Bone marrow (tissue), 2 donors: ENCODE data around the gene ERCC1.

ENCODE experiments used
- DNase-seq, 2 donors: peaks; one replicate each; lab custom pipeline; 2025; lab: John Stamatoyannopoulos, UW

ERCC1 gene

GRCh38 chr19:45405435-45406225, 18.1 kb downstream of the ERCC1 start:
- peak; percentile 55 to 81 for DNase-seq

- no peak for DNase-seq
These were observed 18.9 kb downstream of the ERCC1 start, which contains the start of gene PPP1R13L for GRCh38 chr19:45404557-45405434. Gene PPP1R13L, minus strand, starts transcription at chr19:45405069. Its CDS starts 6,751 bp downstream, at chr19:45398318.

- peak in 1 of 2 donors; percentile 5 for DNase-seq
These were observed 19.7 kb downstream of the ERCC1 start for GRCh38 chr19:45403781-45404556.

GRCh38 chr19:45403272-45403671, 20.4 kb downstream of the ERCC1 start:
- no peak for DNase-seq

- peak; percentile 5 to 8 for DNase-seq
These were observed 21.2 kb downstream of the ERCC1 start for GRCh38 chr19:45402298-45403061.

GRCh38 chr19:45401815-45402214, 21.9 kb downstream of the ERCC1 start:
- no peak for DNase-seq

- no peak for DNase-seq
These were observed 23.5 kb downstream of the ERCC1 start for GRCh38 chr19:45400192-45400591.

- no peak for DNase-seq
These were observed 27.7 kb downstream of the ERCC1 start for GRCh38 chr19:45395821-45396617.

GRCh38 chr19:45391871-45392665, 31.6 kb downstream of the ERCC1 start:
- DNase-seq: no peak

- no peak for DNase-seq
These were observed 32.4 kb downstream of the ERCC1 start for GRCh38 chr19:45391346-45391745.

- no peak for DNase-seq
These were observed 38.1 kb downstream of the ERCC1 start for GRCh38 chr19:45385392-45386221.

GRCh38 chr19:45382426-45382825, 41.3 kb downstream of the ERCC1 start:
- no peak for DNase-seq

- no peak for DNase-seq
These were observed 43.6 kb downstream of the ERCC1 start for GRCh38 chr19:45380107-45380506.

GRCh38 chr19:45376045-45376724, 47.5 kb downstream of the ERCC1 start:
- no peak for DNase-seq

GRCh38 chr19:45370410-45371204, 53.1 kb downstream of the ERCC1 start, which contains the start of gene ERCC2:
Gene ERCC2, minus strand, starts transcription at chr19:45370573. Its CDS starts 33 bp downstream, at chr19:45370540.
- DNase-seq: peak; percentile 94 to 96

- no peak for DNase-seq
These were observed 54.9 kb downstream of the ERCC1 start for GRCh38 chr19:45368737-45369340.

GRCh38 chr19:45368127-45368526, 55.6 kb downstream of the ERCC1 start:
- no peak for DNase-seq
